Stomach (tissue), 4 donors: ENCODE results near the gene SPNS2.

ENCODE experiments used
- EP300 ChIP-seq: sonication (generic); formaldehyde crosslinking; IDR thresholded peaks from one replicate; pipeline ENCODE4 v1.6.1; 2017; ENCODE audit warnings: antibody characterized with exemption
- POLR2A ChIP-seq, 4 donors: fragments of 450-650 bp; IDR thresholded peaks; one replicate each; pipeline ENCODE4 v1.6.1; 2016; ENCODE audit warnings: antibody characterized with exemption in 4 of 4, control low read depth in 2 of 4, mild to moderate bottlenecking in 1 of 4, moderate library complexity in 1 of 4
- POLR2AphosphoS5 ChIP-seq, 3 donors: sonication (generic); formaldehyde crosslinking; IDR thresholded peaks; one replicate each; pipeline ENCODE4 v1.6.1; 2016; ENCODE audit warnings: antibody characterized with exemption in 3 of 3
- TF ChIP-seq, protein P1 (sequence below), 7 experiments: fragments of 450-650 bp in 4 of 7; fragments of 200-600 bp in 3 of 7; sonication (generic) in 3 of 7; IDR thresholded peaks; one replicate each; pipeline ENCODE4 v1.5.1; 2016 to 2019; ENCODE audit warnings: antibody characterized with exemption in 7 of 7, control low read depth in 2 of 7, mild to moderate bottlenecking in 1 of 7

DNA sequence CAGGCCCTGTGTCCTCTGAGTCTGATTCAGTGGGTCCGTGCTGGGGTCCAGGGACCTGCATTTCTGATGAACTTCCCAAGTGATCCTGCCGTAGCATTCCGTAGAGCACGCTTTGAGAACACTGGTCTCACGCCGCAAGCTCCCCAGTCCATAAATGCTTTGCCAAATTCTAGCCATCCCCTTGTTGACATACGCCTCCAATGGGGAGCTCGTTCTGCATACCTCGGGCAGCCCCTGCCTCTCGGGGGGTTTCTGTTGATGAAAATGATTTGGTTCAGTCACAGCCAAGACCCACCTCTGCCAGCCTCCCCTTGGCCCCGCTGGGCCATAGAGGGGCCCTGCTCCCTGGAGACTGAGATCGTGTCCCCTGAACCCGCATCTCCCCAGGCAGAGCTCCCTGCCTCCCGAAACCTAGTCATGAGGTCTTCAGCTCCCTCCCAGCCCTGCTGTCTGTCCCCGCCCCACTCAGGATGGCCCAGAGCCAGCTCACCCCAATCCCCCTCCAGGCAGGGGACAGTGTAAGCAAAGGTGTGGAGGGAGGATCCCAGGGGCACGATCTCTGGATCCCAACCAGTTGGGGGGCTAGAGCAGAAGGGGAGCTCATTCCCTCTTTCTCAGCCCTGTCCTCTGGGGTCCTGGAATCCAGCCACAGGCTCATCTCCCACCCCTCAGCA lies 16.2 kb upstream of the SPNS2 start:
- TF ChIP-seq, protein P1, sequence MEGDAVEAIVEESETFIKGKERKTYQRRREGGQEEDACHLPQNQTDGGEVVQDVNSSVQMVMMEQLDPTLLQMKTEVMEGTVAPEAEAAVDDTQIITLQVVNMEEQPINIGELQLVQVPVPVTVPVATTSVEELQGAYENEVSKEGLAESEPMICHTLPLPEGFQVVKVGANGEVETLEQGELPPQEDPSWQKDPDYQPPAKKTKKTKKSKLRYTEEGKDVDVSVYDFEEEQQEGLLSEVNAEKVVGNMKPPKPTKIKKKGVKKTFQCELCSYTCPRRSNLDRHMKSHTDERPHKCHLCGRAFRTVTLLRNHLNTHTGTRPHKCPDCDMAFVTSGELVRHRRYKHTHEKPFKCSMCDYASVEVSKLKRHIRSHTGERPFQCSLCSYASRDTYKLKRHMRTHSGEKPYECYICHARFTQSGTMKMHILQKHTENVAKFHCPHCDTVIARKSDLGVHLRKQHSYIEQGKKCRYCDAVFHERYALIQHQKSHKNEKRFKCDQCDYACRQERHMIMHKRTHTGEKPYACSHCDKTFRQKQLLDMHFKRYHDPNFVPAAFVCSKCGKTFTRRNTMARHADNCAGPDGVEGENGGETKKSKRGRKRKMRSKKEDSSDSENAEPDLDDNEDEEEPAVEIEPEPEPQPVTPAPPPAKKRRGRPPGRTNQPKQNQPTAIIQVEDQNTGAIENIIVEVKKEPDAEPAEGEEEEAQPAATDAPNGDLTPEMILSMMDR (IDR thresholded peaks at IDR 0.05) = no peak
- TF ChIP-seq POLR2AphosphoS5 (IDR thresholded peaks at IDR 0.05) (no peak), EP300 (no peak), POLR2A (IDR thresholded peaks at IDR 0.05) (no peak)
